GM21723 (cell line): ENCODE results near the gene SFRP5.

Source experiments
- ATAC-seq: cut with Tn5 transposase; IDR thresholded peaks from one replicate; pipeline ENCODE4 v1.9.1; 2021; ENCODE audit warnings: mild to moderate bottlenecking, moderate library complexity; ENCODE audit not compliant: unreplicated experiment

The SFRP5 gene

GRCh38 chr10:97743169-97743943 is 28.4 kb downstream of the SFRP5 start:
- no peak for ATAC-seq

DNA sequence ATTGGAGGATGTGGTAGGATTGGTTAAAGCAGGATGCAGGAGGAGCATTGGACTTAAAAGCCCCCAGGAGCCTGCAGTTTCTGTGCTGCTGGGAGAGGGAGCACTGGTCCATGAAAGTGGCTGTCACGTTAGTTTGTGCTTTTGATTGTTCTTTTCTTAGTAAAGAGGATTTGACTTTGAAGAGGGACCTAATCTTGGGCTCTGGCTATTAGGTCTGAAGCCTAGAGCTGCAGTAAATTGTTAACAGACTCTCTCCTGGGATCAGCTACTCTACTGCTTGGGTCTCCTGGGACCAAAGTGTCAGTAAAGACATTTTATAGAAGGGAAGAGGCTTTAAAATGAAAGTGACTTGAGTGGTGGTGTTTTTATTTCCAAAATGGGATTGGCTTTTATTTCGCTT is 31.2 kb downstream of the SFRP5 start:
- no peak for ATAC-seq

DNA sequence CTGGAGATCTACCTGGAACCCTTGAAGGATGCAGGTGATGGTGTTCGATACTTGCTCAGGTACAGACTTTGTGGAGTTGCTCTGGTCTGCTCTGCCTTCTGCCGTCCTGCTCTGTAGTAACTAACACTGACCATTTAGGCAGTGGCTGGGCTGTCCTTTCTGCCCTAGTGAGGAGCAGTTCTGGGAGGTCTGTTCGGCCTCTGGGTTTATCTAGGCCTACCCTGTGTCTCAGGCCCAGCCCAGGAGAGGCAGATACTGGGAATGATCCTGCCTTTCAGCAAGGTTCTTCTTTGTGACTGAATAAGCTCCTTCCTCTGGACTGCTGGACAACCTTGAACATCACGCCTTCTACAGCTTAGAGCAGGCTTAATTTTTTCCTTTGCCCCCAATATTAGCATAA is 33.2 kb downstream of the SFRP5 start:
- ATAC-seq: no peak

- ATAC-seq: peak; percentile 27
Observed at GRCh38 chr10:97737770-97738265, 34.0 kb downstream of the SFRP5 start.

DNA sequence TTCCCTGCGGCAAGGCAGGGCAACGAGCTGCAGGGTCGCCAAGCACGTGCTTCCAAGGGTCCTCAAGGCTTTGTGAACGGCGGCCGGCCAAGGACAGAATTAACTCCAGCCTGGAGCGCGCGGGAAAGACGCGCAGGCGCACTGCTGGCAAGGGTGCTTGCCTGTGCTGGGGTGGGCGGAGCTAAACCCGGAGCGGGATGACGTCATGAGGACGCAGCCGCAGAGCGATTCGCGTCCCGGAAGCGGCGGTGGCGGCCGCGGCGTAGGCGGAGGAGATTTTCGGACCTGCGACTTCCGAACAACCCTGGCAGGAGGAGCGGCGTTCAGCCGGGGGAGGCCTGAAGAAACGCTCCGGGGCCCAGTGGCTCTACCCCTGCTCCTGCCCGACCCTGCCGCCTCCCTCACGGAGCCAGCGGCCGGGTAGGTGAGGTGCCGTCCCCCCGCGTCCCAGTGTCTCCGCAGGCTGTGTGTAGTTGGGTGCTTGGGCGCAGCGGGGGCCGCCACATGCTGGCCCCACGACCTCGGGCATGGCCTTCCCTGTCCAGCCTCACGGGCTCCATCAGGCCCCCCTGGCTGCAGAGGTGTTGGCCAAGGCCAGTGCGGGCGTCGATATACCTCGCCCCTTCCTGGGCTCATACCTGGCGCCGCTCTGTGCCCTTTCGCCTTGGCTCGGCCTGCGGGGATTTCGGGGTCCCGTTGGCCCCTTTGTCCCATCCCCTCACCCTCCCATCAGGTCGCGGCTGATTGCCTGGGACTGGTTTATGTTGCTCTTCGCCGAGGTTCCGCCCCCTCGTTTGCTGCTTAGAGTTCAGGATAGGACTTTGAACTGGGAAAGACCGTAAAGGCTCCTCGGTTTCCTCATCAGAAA is 34.7 kb downstream of the SFRP5 start, which contains the start of gene ZFYVE27:
ZFYVE27 (plus strand) TSS at position 227 of the 868 bp plus-strand sequence. CDS start 1,350 bp downstream, outside the sequence.
- peak; percentile 84 for ATAC-seq

DNA sequence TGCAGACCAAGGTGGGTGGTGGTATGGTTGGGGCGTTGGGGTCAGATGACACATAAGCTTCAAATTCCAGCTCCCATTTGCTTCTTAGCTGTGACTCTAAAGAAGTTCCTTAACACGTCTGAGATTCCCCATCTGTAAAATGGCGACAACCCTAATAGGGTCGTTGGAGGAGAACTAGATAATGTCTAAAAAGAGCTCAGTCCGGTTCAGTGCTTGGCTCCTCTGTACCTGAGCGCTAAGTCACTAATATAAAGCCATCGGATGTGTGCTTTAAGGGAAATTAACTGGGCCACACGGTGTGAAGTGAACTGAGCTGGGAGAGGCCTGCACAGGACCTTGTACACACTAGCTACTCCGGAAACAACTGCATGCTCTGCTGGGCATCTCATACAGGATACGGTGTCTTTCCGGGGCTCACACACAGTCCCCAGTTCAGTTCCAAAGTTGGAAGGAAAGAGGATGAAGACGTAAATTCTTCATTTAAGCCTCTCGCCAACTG is 35.3 kb downstream of the SFRP5 start:
- ATAC-seq: peak; percentile 13

- ATAC-seq: no peak
Observed at GRCh38 chr10:97734021-97734420, 37.8 kb downstream of the SFRP5 start.

DNA sequence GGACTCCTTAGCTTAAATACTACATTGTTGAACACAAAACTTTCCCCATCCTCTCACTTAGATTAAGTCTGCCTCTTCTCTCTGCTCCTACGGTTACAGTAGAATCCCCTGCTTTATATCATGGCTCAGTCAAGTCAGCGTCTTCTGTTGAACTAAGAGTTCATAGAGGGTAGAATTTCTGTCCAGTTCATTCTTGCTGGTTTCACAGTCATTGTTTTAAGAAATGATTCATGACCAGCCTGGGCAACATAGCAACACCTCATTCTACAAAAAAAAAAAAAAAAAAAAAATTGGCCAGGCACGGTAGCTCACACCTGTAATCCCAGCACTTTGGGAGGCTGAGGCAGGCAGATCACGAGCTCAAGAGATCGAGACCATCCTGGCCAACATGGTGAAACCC is 38.5 kb downstream of the SFRP5 start:
- no peak for ATAC-seq

GRCh38 chr10:97732052-97732359 is 39.8 kb downstream of the SFRP5 start:
- no peak for ATAC-seq

- ATAC-seq: no peak
Observed at GRCh38 chr10:97731346-97732051, 40.3 kb downstream of the SFRP5 start.

DNA sequence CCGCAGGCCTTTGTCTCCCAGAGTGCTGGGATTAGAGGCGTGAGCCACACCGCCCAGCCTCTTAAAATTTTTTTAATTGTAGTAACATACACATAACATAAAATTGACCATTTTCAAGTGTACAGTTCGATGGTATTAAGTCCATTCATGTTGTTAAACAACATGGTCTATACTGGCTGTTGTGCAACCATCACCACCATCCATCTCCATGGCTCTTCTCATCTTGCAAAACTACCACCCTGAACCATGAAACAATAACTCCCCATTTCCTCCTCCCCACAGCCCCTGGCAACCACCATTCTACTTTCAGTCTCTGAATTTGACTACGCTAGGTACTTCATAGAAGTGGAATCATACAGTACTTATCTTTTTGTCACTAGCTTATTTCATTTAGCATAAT is 42.8 kb downstream of the SFRP5 start:
- no peak for ATAC-seq

GRCh38 chr10:97726636-97727178 is 45.1 kb downstream of the SFRP5 start:
- ATAC-seq: no peak

- no peak for ATAC-seq
Observed at GRCh38 chr10:97724341-97724941, 47.4 kb downstream of the SFRP5 start.

GRCh38 chr10:97723001-97723400 is 48.8 kb downstream of the SFRP5 start:
- no peak for ATAC-seq

GRCh38 chr10:97721871-97722780 is 49.7 kb downstream of the SFRP5 start:
- no peak for ATAC-seq

DNA sequence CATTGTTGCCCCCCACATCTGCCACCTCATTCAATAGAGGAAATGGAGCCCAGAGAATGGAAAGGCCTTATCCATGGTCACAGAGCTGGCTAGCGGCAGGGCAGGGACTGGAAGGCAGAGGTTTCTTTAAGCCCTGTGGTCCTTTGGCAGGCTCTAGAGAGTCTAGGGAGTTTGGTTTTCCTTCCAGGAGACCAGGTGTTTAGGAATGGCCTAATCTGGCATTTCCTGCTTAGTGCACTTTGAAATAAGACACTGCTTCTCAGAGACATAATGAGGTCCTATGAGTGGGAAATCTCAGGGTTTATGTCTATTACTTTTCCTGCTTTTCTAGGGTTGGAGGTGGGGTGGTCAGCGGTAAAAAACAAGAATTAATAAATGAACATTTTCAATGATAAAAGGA is 52.2 kb downstream of the SFRP5 start:
- no peak for ATAC-seq

GRCh38 chr10:97718659-97719142 is 53.1 kb downstream of the SFRP5 start:
- ATAC-seq: no peak

DNA sequence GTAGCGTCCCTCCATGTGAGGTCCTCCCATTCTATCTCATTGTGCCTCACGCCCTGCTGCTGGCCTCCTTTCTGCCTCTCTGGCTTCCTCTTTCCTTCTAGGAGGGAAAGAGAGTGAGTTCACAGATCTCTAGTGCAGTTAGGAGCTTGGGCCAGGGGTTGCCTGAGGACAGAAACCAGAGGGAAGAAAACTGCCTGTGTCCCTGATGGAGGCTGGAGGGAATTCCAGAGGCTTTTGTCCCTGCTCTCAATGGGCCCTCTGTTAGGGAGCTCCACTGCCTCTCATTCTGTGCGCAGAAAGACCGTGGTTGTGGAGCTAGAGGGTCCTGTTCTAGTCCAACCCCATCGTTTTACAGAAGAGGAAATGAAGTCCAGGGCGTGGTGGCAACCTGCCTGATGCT is 53.6 kb downstream of the SFRP5 start:
- ATAC-seq: no peak

GRCh38 chr10:97717627-97718026 is 54.2 kb downstream of the SFRP5 start:
- no peak for ATAC-seq
